SK-N-SH (cell line): Measurements from ENCODE around the gene POFUT2. TPM values are rescaled to one million over a fixed set of nuclear protein-coding genes. Genes with fewer than 3 reads are reported as not detected.

Experiments used
- CTCF ChIA-PET: fragments of 300-600, 350-600 bp; formaldehyde crosslinking; extraction: SDS; loops from one replicate; lab custom pipeline; 2021; lab: Yijun Ruan, JAX
- POLR2A ChIA-PET: fragments of 350-600 bp; sonication (Branson Sonifier 250); formaldehyde crosslinking; extraction: SDS; loops from one replicate; lab custom pipeline; 2020; ENCODE audit warnings: antibody characterized with exemption, inconsistent platforms; lab: Yijun Ruan, JAX
- DNase-seq: peaks from one replicate; pipeline ENCODE4 v3.0.0; 2012
- H2AFZ ChIP-seq: fragments of 200-600 bp; sonication (generic); 2 replicates; pipeline ENCODE4 v1.8.1; 2016; ENCODE audit warnings: antibody characterized with exemption, mild to moderate bottlenecking, low read depth
- H3F3A ChIP-seq: fragments of 200-600 bp; sonication (generic); replicated peaks from 2 replicates; pipeline ENCODE3; 2016; ENCODE audit warnings: antibody characterized with exemption, mild to moderate bottlenecking; ENCODE audit not compliant: insufficient read depth
- H3K27ac ChIP-seq, 2 experiments: fragments of 200-500 bp in 1 of 2; fragments of 200-600 bp in 1 of 2; sonication (Bioruptor generic) in 1 of 2; sonication (generic), shearing (Covaris generic) in 1 of 2; 2 replicates each; pipeline versions ENCODE4 v1.5.1 to v1.6.1; 2014 to 2016; ENCODE audit warnings: low read depth in 2 of 2, inconsistent platforms in 1 of 2, low read length in 1 of 2, mild to moderate bottlenecking in 1 of 2, mixed read lengths in 1 of 2
- H3K27me3 ChIP-seq: fragments of 200-600 bp; sonication (generic), shearing (Covaris generic); 2 replicates; pipeline ENCODE4 v1.6.1; 2016; ENCODE audit warnings: mixed run types; ENCODE audit not compliant: insufficient read depth
- H3K36me3 ChIP-seq, 2 experiments: fragments of 200-500 bp in 1 of 2; fragments of 200-600 bp in 1 of 2; sonication (Bioruptor generic) in 1 of 2; sonication (generic) in 1 of 2; replicated peaks in 1 of 2; 2 replicates each; pipeline versions ENCODE3 to v1.5.1; 2014 to 2016; ENCODE audit warnings: low read length in 1 of 2, mild to moderate bottlenecking in 1 of 2; ENCODE audit not compliant: insufficient read depth in 2 of 2, control insufficient read depth in 1 of 2
- H3K4me1 ChIP-seq, 2 experiments: fragments of 200-500 bp in 1 of 2; fragments of 200-600 bp in 1 of 2; sonication (Bioruptor generic) in 1 of 2; sonication (generic), shearing (Covaris generic) in 1 of 2; 2 replicates each; pipeline versions ENCODE4 v1.5.1 to v1.6.1; 2014 to 2016; ENCODE audit warnings: low read depth in 1 of 2, low read length in 1 of 2, mixed run types in 1 of 2; ENCODE audit not compliant: insufficient read depth in 2 of 2, control insufficient read depth in 1 of 2
- H3K4me2 ChIP-seq: fragments of 200-600 bp; sonication (generic), shearing (Covaris generic); 2 replicates; pipeline ENCODE4 v1.6.1; 2017; ENCODE audit warnings: mixed run types
- H3K4me3 ChIP-seq, 2 experiments: fragments of 200-500 bp in 1 of 2; fragments of 200-600 bp in 1 of 2; sonication (Bioruptor generic) in 1 of 2; sonication (generic), shearing (Covaris generic) in 1 of 2; 2 replicates each; pipeline versions ENCODE4 v1.5.1 to v1.8.1; 2014 to 2016; ENCODE audit warnings: low read depth in 2 of 2, inconsistent platforms in 1 of 2, low read length in 1 of 2, mild to moderate bottlenecking in 1 of 2, mixed read lengths in 1 of 2, moderate library complexity in 1 of 2
- H3K79me2 ChIP-seq: fragments of 200-600 bp; sonication (generic); 2 replicates; pipeline ENCODE4 v1.8.1; 2017; ENCODE audit warnings: mild to moderate bottlenecking; ENCODE audit not compliant: insufficient read depth
- H3K9ac ChIP-seq: fragments of 200-600 bp; sonication (generic); 2 replicates; pipeline ENCODE4 v1.6.1; 2017; ENCODE audit warnings: mixed run types
- H3K9me2 ChIP-seq: fragments of 200-600 bp; sonication (generic); 2 replicates; pipeline ENCODE4 v1.6.1; 2017; ENCODE audit warnings: mixed run types
- H3K9me3 ChIP-seq: fragments of 200-600 bp; sonication (generic); 2 replicates; pipeline ENCODE4 v1.6.1; 2017; ENCODE audit warnings: mixed run types, mild to moderate bottlenecking, moderate library complexity
- H4K20me1 ChIP-seq: fragments of 200-600 bp; sonication (generic); 2 replicates; pipeline ENCODE4 v1.6.1; 2017; ENCODE audit warnings: mild to moderate bottlenecking, mixed run types; ENCODE audit not compliant: insufficient read depth
- CHD2 ChIP-seq: fragments of 150-350 bp; IDR thresholded peaks from 2 replicates; pipeline ENCODE4 v1.6.1; 2018; ENCODE audit warnings: low read length; ENCODE audit not compliant: partially characterized antibody
- EZH2phosphoT487 ChIP-seq: fragments of 200-600 bp; sonication (generic); IDR thresholded peaks from 2 replicates; pipeline ENCODE4 v1.6.1; 2017; ENCODE audit warnings: low read depth, mixed run types, mild to moderate bottlenecking, antibody characterized with exemption, moderate library complexity, borderline replicate concordance
- GATA2 ChIP-seq: sonication (generic); formaldehyde crosslinking; IDR thresholded peaks from 2 replicates; pipeline ENCODE4 v1.5.0; 2020; ENCODE audit warnings: mild to moderate bottlenecking, missing genetic modification reagents
- REST ChIP-seq: IDR thresholded peaks from 2 replicates; pipeline ENCODE4 v1.6.1; 2012; ENCODE audit warnings: mild to moderate bottlenecking, low read depth, low read length, moderate library complexity
- SIN3A ChIP-seq: IDR thresholded peaks from 2 replicates; pipeline ENCODE4 v1.6.1; 2012; ENCODE audit warnings: low read depth, mild to moderate bottlenecking, low read length, moderate library complexity, borderline replicate concordance
- SMC3 ChIP-seq: IDR thresholded peaks from 2 replicates; pipeline ENCODE4 v1.6.1; 2012; ENCODE audit warnings: low read depth, low read length, improper control_type of control experiment
- TAF1 ChIP-seq: IDR thresholded peaks from 2 replicates; pipeline ENCODE4 v1.6.1; 2012; ENCODE audit warnings: low read depth, mild to moderate bottlenecking, low read length, moderate library complexity, borderline replicate concordance
- WGBS: methylation state at CpG from one replicate; pipeline ENCODE4 v1.1.6; 2017; ENCODE audit warnings: low lambda C conversion rate; 5-methylcytosine and 5-hydroxymethylcytosine counted together
- polyA plus RNA-seq, 3 experiments: library from polyadenylated mRNA; depleted of rRNA; stranded (reverse); fragments of >200 nt; gene quantifications; 2 replicates each; pipeline ENCODE4 v1.2.3, GENCODE V29; 2012

POFUT2 gene
- polyA plus RNA-seq, 1 of the 3 experiments (the other 2 are of a cell fraction): 53.3 TPM

- H3K4me3 ChIP-seq: no peak overlapping the region
- no peak for TF ChIP-seq GATA2
- TF ChIP-seq, all 33 proteins: peak for 0
- Histone ChIP-seq H4K20me1 (peaks cover 32% of the 10 kb centered on the region), H3F3A (no peaks in the 10 kb centered on the region), H3K9me3 (peaks cover 6% of the 10 kb centered on the region; the same call in 1 of the 2 replicates), H2AFZ (no peak overlapping the region), H3K4me1 (no peaks in the 10 kb centered on the region), H3K4me2 (no peak overlapping the region), H3K27me3 (no peaks in the 10 kb centered on the region), H3K27ac (no peak overlapping the region), H3K36me3 (peaks cover 71 to 87% of the 10 kb centered on the region in 2 experiments), H3K79me2 (peaks cover 50% of the 10 kb centered on the region), H3K9ac (no peak overlapping the region), H3K9me2 (no peaks in the 10 kb centered on the region)
- CTCF ChIA-PET: interaction anchor here (1.4 to 3.4 kb wide), 2 partner anchors 138 to 140 kb away, joined by 3 to 22 read pairs; no protein-coding TSS in a partner anchor
- POLR2A ChIA-PET: no interaction called here
- no peak for DNase-seq
- 84% methylated on average over 21 of the region's 27 CpGs for WGBS
Measured at GRCh38 chr21:45278156-45278911, 9.4 kb downstream of the POFUT2 start.

GRCh38 chr21:45277101-45278045, 10.3 kb downstream of the POFUT2 start:
- 95% methylated on average over 32 of the region's 48 CpGs for WGBS
- no peak overlapping the region for H3K27ac ChIP-seq
- POLR2A ChIA-PET: no interaction called here
- H3K9ac ChIP-seq: no peak overlapping the region
- H3K4me1 ChIP-seq: no peaks in the 10 kb centered on the region
- H2AFZ ChIP-seq: no peak overlapping the region
- H3K79me2 ChIP-seq: peaks cover 55% of the 10 kb centered on the region
- no peak overlapping the region for H3K4me2 ChIP-seq
- H3K9me3 ChIP-seq: peaks cover 6% of the 10 kb centered on the region; the same call in 1 of the 2 replicates
- CTCF ChIA-PET: interaction anchor here (0.9 to 3.4 kb wide), 3 partner anchors 15 to 139 kb away, joined by 3 to 22 read pairs (median 4); no protein-coding TSS in a partner anchor
- DNase-seq: no peak
- peaks cover 80 to 90% of the 10 kb centered on the region in 2 experiments for H3K36me3 ChIP-seq
- H4K20me1 ChIP-seq: peaks cover 33% of the 10 kb centered on the region
- H3K27me3 ChIP-seq: no peaks in the 10 kb centered on the region
- H3K4me3 ChIP-seq: no peak overlapping the region
- no peaks in the 10 kb centered on the region for H3F3A ChIP-seq
- TF ChIP-seq SMC3 (no peak), CHD2 (no peak), TAF1 (no peak), SIN3A (no peak), EZH2phosphoT487 (no peak), REST (no peak)
- TF ChIP-seq, all 33 proteins: peak for 0
- no peaks in the 10 kb centered on the region for H3K9me2 ChIP-seq
